Non-pigmented ciliary epithelial cell (primary cell): Measurements from ENCODE around the gene CDK5RAP2.
"Not testable (repeated sequence)": the region's sequence is repeated elsewhere in the genome, so short reads cannot be mapped to it uniquely, and the experiment has no call there.

Source experiments
- DNase-seq: peaks from one replicate; pipeline ENCODE4 v3.0.0-alpha.2; 2010; ENCODE audit warnings: low read depth

CDK5RAP2 gene

DNA sequence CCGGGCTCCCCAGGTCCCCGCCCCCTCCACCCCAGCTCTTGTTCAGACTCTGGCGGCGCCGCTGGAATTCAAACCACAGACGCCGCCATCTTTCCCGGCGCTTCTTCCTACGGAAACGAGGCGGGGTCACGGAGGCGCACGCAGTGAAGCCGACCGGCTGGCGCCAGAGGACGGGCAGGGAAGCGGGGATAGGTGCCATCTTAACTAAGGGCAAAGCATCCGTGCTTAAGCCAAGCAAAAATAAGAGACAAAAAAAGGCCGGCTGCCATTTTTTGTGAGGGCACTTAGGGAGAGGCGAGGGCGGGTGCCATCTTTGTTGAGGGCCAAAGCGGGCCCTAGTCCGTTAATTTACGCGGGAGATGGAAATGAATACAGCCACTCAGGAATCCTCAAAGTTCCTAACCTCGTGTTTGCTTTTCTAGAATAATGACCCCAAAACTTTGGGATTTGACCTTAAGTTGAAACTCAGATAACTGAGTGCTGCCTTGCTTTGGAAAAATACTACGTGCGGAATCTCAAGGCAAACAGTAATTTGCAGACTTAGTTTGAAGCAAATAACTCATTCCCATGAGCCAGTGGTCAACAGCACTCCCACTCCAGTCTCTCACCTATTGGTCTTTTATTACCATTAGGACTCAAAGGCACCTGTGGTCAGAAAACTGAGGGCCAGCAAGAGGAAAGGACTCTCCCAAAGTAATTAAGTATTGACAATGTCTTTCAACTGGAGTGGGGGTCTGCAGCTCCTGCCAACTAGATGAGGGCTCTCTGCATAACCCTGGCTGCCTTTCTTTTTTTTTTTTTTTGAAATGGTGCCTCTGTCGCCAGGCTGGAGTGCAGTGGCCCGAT is at the start of gene CDK5RAP2:
Gene CDK5RAP2, minus strand, starts transcription at position 117 of the 846 bp plus-strand sequence. CDS start 189 bp downstream, outside the sequence.
- DNase-seq, result peak; percentile 92

DNA sequence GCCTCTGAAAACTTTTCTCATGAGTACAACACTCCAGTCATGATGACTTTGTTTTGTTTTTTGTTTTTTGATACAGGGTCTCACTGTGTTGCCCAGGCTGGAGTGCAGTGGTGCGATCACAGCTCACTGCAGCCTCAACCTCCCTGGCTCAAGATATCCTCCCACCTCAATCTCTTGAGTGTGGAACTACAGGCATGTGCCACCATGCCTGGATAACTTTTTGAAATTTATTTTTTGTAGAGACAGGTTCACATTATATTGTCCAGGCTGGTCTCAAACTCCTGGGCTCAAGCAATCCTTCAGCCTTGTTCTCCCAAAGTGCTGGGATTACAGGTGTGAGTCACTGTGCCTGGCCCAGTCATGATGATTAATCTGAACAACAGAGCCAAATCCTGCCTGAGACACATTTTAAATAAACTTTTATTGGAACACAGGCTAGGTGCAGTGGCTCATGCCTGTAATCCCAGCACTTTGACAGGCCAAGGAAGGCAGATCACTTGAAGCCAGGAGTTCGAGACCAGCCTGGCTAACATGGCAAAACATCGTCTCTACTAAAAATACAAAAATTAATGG is 49.0 kb upstream of the CDK5RAP2 start:
- not testable (repeated sequence) for DNase-seq

DNA sequence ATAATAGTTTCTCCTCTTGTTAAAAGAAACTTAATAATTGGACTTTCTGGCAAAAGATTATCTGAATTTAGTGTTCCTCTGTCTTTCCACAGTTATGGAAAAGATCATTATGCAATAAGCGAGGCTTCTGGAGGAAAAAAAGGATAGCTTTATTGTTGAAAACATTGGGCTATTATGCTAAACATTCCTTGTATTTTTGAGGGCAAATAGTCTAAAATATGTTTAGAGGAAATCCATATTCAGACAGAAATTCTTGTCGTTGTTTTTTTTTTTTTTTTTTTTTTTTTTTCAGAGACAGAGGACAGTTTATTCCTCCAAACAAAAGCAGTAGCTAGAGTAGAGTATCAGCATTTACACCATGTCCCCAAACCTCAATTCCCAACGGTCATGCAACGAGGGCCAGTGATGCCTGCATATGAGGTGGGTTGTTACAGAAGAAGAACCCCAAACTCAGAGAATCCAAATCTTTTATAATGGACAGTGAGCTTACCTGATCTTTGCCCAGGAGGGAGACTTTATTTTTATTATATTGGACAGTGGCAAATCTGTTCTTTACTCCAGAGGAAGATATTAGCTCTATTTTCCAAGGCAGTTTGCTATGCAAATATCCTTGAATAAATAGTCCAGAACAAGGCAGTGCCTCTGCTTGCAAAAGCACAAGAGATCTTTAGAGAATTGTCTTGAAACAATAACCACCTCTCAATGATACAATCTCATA is 48.4 kb upstream of the CDK5RAP2 start:
- no peak for DNase-seq

DNA sequence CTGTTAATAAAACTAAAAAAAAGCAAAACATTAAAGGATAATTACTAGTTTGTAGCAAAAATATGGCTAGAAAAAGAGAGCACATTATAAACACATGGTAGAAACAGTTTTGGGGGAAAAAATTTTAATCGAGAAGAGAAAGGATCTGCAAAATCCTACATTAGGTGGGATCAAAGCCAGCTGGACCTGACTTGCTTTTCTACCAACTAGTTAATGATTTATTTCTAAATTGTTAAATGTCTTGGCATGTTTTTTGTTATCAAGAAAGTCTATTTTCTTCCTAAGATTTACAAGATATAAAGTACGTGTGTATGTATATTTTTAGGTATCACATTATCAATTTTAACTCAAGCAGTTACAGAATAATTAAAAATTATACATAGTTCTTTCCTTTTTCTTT is 47.1 kb upstream of the CDK5RAP2 start:
- DNase-seq, result no peak

DNA sequence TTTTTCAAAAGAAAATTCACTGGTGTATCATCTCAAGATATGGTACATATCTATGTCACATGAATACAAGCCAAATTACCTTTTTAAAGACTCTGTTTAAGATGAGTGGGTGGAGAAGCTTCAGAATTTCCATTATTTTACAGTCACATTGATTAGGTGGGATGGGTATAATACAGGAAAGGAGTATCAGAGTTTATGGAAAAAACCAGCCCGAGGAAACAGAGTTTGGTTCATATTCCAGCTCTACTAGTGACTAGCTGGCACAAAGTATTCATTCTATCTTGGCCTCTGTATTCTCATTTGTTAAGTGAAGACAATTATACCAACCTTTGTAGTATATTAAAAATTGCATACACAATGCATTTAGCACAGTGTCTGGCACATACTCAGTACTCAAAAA is 46.5 kb upstream of the CDK5RAP2 start:
- DNase-seq, result no peak

DNA sequence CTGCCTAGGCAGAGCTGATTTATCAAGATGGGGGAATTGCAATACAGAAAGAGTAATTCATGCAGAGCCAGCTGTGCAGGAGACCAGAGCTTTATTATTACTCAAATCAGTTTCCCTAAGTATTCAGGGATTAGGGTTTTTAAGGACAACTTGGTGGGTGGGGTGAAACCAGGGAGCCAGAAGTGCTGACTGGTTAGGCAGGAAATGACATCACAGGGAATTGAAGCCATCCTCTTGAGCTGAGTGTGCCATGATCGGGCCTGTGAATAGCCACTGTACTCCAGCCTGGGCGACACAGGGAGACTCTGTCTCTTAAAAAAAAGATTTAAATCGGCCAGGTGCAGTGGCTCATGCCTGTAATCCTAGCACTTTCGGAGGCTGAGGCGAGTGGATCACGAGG is 45.3 kb upstream of the CDK5RAP2 start:
- DNase-seq, result no peak

DNA sequence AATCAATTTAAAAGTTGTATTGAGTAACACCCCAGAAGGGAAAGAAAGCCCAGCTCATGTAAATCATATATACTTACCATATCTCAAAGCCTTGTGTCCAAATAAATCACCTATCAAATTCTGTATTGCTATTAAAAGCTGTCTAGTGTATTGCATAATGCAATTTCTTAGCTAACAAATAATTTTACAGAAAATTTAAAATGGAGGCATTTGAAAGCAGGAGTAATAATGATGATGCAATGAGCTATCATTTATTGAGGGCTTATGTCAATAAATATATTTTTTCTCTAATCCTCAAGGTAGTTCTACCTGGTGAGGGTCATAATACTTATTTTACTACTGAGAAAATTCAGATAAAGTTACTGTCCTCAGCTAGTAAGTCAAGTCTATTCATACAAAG is 42.8 kb upstream of the CDK5RAP2 start:
- DNase-seq, result no peak

DNA sequence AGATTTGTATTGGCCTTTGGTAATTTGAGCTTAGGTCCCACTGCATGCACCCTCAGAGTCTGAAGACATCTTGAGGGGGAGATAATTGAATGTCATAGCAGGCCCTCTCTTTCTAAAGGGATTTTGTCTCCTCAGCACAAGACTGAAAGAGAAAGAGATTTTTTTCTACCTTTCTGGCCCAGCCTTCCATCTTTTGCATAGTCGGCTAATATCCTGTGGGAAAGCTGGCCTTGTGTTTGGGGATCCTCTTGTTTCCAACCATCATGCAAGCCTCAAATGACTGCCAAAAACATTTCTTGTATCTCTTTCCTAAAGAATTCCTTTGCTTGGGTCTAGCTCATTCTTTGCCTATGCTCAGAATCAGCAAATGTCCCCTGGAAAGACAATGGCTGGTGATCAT is 42.0 kb upstream of the CDK5RAP2 start:
- DNase-seq, result no peak

DNA sequence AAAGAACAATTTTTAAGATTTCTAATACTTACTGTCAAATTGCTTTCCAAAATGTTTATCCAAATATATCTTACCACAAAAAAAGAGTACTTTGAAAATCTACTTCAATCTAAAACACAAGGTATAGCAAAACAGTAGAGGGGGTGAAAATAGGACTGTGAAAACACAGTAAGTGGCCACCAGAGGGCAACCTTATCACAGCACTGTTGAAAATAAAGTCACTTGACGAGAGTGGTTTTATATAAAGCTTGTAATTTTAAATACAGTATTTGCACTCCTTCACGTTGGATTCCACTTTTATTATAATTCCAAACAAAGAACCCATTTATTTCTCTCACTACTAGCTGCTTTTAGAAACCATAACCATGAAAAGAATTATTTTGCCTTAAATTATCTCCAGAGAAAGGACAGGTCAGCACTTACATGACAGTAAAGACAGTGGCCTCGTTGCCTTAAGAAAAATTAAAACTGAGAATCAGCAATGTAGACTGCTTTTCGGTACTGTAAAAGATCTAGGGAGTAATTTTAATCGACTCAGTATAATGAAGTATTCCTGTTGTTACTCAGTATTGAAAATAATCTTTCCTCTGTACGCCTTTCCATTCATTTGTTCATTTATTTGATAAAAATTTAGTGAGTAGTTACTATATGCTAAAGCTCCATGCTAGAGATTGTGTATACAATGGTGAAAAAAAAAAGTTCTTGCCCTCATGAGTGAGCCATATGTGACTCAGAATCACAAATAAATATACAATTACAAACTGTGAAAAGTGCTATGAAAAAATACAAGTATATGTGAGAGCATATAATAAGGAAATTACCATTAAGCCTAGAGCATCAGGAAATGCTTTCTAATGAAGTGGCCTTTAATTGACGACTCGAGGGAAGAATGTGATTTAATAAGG is 40.0 kb upstream of the CDK5RAP2 start:
- peak; percentile 38 for DNase-seq

DNA sequence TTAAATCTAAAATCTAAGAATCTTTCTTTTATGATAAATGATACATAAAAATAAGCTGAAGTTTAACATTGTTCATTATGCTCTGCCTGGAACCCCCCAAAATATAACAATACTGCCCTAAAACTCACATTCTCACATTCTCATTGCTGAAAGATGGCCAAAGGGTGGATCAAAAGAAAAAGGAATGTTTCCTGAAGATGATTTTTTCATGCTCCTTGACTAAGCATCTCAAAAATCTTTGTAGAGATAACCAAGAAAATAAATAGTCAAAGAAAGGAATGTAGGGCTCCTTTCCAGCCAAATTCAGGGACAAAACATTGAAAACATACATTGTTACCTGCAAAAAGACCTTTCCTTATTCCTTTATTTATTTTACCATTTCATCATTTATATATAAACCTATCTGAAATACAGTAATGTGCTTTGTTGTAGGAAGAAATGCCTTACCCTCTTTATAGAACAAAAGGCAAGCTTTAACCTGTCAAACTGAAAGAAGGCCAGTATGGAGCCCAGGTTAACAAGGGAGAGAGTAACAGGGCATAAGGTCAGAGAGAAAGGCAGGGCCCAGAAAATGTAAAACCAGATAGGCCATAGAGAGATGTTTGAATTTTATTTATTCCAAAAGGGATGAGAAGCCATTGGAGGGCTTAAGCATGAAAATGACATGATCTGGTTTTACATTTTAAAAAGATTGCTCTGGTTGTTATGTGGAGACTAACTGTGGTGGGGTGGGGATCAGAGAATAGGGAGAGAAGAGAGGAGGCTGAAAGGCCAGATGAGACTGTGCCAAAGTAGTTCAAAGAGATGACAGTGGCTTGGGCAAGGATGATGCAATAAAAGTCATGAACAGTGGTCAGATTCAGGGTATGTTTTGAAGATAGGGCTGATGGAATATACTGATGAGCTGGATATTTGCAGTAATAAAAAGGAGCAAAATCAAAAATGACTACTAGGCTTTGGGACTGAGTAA is 37.3 kb upstream of the CDK5RAP2 start:
- no peak for DNase-seq

DNA sequence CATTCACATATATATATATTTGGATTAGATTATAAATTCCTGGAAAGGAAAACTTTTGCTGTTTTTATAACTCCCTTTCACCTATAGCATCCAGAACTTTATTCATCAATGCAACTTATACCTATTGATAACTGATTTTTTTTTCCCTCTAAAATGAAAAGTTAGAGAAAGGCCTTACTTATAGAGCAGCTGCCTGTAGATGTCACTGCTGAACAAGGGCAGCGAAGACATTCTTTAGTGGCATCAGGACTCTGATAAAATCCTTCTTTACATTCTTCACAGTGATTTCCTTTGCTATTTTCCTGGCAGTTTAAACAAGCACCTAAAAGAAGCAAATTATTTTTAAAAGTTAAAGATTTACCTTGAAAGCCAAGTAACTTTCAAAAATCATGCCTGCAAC is 32.3 kb upstream of the CDK5RAP2 start:
- DNase-seq, result no peak

DNA sequence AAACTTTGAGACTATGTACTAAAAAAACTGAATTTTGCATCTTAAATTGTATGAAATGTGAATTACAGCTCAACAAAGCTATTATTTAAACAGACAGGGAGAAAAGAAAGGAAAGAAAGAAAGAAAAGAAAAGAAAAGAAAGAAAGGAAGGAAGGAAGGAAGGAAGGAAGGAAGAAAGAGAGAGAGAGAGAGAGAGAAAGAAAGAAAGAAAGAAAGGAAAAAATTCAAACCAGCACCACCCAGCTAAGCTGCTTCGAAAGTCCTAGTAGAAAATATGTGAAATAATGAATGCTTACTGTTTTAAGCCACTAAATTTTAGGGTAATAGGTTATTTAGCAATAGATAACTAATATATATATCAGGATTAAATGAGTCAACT is 31.7 kb upstream of the CDK5RAP2 start:
- DNase-seq, result no peak

DNA sequence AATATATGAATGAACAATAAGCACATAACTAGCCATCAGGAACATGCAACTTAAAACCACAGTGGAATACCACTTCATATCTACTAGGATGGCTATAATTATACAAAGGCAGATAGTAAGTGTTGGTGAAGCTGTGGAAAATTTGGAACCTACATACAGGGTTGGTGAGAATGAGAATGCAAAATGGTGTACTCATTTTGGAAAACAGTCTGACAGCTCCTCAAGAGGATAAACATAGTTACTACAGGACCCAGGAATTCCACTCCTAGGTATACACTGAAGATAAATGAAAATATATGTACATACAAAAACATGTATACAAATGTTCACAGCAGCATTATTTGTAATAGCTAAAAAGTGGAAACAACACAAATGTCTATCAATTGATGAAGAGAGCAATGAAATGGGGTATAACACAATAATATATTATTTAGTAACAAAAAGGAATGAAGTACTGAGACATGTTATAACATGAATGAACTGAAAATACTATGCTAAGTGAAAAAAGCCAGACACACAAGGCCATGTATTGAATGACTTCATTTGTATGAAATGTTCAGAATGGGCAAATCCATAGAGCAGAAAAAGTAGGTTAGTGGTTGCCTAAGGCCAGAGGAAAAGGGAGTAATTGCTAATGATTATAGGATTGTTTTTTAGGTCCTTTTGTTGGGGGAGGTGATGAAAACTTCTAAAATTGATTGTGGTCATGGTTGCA is 31.2 kb upstream of the CDK5RAP2 start:
- no peak for DNase-seq

DNA sequence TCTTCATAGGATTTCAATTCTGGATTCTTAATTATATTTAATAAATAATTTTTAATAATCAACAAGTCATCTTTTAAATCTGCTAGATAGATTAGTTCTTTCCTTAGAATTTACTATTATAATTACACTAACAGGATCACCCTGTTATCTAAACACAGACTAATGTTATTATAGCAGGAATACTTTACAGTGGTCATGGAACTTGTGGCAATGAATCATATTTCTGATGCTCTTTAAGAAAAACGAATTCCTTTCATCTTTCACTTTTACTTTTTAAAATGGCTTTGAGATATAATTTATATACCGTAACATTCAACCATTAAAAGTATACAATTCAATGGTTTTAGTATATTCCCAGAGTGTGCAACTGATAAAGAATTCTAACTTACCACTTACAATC is 29.7 kb upstream of the CDK5RAP2 start:
- DNase-seq, result no peak

DNA sequence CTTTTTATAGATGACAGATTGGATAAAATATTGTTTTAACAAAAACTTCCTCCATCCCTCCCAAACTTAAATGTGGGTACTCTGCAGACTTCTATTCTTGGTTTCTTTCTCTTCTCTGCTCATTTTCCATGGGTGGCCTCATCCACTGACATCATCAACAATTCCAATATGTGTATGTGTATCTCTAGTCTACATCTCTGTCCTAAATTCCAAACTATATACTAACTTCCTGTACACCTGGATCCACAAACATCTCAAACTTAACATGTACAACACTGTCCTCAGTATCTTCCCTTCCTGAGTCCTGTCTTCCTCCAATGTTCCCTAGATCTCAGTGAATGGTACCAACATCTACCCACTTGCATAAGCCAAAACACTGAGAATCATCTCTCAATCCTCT is 28.5 kb upstream of the CDK5RAP2 start:
- no peak for DNase-seq

DNA sequence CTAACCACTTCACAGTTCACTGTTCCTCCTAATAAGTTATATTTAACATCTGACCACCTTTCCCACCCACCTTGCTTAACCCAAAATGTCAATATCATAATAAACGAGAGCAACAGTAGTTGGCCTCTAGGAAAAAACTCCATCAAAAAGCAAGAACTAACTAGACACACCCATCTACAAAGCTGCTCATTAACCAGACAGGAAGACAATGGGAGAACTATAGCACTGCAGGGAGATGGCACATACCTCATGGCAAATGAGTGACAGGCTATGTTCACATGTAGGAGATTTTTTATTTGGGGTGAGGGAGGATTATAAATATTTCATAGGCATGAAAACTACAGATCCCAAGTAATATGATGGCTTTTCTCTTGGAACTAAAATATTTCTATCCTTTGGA is 23.6 kb upstream of the CDK5RAP2 start:
- no peak for DNase-seq

DNA sequence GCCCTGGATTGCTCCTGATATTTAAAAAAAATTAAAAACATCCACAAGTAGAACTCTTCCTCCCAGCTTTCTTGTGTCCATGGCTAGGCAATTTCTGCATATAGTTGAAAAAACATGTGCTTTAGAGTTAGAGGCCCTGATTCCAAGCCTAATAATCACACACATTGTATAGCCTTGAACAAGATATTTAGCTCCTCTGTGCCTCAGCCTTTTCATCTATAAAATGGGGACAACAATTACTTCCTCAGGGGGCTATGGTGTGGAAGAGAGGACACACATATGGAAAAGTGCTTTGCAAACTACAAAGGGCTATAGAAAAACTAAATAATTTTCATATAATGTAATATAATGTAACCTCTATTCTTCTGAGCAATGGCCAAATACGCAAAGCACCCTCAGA is 23.0 kb upstream of the CDK5RAP2 start:
- no peak for DNase-seq

DNA sequence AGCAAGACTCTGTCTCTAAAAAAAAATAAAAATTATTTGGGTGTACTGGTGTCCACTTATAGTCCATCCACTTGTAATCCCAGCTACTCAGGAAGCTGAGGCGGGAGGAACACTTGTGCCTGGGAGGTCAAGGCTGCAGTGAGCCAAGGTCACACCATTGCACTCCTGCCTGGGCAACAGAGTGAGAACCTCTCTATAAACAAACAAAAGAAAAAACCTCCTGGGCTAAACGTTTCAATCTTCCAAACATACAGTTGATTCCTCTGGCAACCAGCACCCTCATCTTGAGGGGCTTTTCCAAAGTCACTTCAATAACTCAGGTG is 13.9 kb upstream of the CDK5RAP2 start:
- no peak for DNase-seq

DNA sequence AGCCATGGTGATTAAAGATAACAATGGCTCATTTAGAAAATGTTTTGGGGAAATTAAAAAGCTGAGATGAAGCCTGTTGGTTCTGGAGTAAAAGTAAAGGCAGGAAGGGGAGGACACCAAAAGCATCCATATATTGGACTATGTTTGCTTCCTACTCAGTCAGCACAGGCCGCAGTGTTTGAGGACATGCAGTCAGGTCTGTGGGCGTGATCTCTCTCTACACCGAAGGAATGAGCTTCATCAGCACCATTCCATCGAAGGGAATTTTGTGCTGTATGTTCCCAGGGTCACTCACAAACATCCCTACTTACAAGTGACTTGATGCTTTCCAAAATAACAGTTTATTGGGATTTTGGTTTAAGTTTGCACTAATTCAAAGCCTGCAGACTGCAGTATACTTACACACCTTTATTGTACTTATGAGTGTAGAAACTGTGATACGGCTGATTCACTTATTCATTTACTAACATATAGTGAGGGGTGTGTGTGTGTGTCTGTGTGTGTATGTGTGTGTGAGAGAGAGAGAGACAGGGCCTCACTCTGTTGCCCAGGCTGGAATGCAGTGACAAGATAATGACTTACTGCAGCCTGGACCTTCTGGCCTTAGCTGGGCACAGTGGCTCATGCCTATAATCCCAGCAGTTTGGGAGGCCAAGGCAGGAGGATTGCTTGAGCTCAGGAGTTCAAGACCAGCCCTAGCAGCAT is 13.4 kb upstream of the CDK5RAP2 start:
- DNase-seq, result no peak

DNA sequence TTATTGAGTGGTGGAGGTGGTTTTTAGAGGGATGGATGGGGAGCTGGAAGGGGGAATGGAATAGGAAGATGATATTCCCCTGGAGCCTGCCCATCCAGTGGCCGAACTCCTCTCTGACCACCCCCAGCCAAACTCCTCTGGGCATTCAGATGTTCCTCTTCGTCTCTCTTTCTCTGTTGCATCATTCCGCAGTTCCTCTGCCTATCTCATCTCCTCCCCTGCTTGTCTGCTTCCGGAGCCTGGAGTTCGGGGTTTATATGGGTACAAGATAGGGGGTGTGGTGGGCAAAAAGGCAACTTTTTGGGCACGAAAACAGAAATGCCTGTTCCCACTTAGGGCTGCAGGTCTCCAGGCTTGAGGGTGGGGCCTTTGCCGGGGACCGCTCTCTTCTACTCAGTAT is 12.2 kb upstream of the CDK5RAP2 start:
- no peak for DNase-seq
